Transverse colon (tissue), 4 donors: Measurements from ENCODE around the gene TBX5.

Source experiments
- CTCF ChIP-seq, 5 experiments: fragments of 200-600 bp in 3 of 5; fragments of 450-650 bp in 2 of 5; sonication (generic) in 3 of 5; IDR thresholded peaks; 1 replicate in 2 of 5; 2 replicates in 3 of 5; pipeline ENCODE4 v1.5.1; 2016 to 2017; ENCODE audit warnings: antibody characterized with exemption in 5 of 5, inconsistent platforms in 3 of 5, mild to moderate bottlenecking in 2 of 5, moderate library complexity in 1 of 5
- EP300 ChIP-seq: sonication (generic); formaldehyde crosslinking; IDR thresholded peaks from one replicate; pipeline ENCODE4 v1.6.1; 2017; ENCODE audit warnings: antibody characterized with exemption, low read depth
- POLR2A ChIP-seq: fragments of 450-650 bp; IDR thresholded peaks from one replicate; pipeline ENCODE4 v1.6.1; 2016; ENCODE audit warnings: antibody characterized with exemption, mild to moderate bottlenecking, moderate library complexity
- POLR2AphosphoS5 ChIP-seq, 3 donors: sonication (generic); formaldehyde crosslinking; IDR thresholded peaks; one replicate each; pipeline ENCODE4 v1.6.1; 2016; ENCODE audit warnings: antibody characterized with exemption in 3 of 3

- TF ChIP-seq EP300 (no peak), CTCF (IDR thresholded peaks at IDR 0.05) (no peak), POLR2A (no peak), POLR2AphosphoS5 (IDR thresholded peaks at IDR 0.05) (no peak)
Observed at GRCh38 chr12:114314974-114315720, 90.8 kb downstream of the TBX5 start.
